ENCODE measurements around the gene JAZF1.

JAZF1 gene

GRCh38 chr7:28008911-28009310, 171.7 kb downstream of the JAZF1 start:
- no peak for DNase-seq (ENCODE audit: low read depth, low spot score)

GRCh38 chr7:28008171-28008570, 172.4 kb downstream of the JAZF1 start:
- DNase-seq (ENCODE audit: low read depth, low spot score) = no peak

- no peak for DNase-seq (ENCODE audit: low read depth, low spot score)
Observed at GRCh38 chr7:28006491-28006890, 174.1 kb downstream of the JAZF1 start.

DNA sequence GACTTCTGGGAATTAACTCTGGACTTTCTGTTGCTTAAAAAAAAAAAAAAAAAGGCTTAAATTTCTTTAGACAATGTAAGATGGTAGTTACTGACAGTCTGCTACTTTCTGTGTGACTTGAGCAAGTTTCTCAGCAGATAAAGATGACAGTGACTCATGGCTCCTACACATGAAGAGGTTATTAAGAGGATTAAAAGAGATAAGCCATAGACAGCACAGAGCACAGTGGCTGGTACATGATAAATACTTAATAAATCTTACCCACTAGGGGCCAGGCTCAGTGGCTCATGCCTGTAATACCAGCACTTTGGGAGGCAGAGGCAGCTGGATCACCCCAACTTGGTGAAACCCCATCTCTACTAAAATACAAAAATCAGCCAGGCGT, 174.8 kb downstream of the JAZF1 start:
- no peak for DNase-seq (ENCODE audit: low read depth, low spot score)

DNA sequence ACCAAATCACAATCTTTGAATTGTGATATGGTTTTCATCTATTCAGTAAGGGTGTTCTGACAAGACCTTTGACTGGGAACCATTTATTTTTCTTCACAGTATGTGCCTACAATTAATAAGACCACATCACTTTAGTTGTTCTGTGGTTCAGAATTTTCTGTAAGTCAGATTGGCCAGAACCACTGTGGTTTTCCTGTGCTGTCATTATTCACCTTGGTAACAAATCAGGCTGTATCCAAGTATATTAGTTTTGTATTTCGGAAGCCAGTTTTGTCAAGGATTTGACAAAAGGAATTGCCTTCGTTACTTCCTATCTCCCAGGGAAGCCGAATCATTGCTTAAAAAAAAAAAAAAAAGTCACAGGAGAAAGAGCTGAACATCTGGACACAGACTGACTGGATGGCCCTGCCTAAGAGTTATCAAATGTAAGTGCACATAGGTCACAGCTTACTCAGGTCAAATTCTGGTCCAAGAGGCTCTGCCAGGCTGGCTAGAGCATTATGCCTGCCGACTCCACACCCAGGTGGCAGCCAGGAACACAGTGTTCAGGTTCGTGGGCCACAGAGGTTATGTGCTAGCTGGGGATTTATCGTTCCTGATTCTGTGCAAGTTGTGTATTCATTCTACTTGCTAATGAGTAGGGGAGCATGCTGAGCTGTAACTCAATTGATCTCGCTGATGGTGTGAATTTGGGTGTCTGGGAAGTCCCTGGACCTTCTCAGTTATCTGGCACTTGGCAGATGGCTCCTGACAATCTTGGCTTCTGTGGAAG, 175.3 kb downstream of the JAZF1 start:
- DNase-seq (ENCODE audit: low read depth, low spot score) = no peak

- no peak for DNase-seq (ENCODE audit: low read depth, low spot score)
Observed at GRCh38 chr7:28003408-28003807, 177.2 kb downstream of the JAZF1 start.

- DNase-seq (ENCODE audit: low read depth, low spot score) = no peak
Observed at GRCh38 chr7:28002638-28003037, 178.0 kb downstream of the JAZF1 start.

GRCh38 chr7:28001896-28002295, 178.7 kb downstream of the JAZF1 start:
- no peak for DNase-seq (ENCODE audit: low read depth, low spot score)

- no peak for DNase-seq (ENCODE audit: low read depth, low spot score)
Observed at GRCh38 chr7:27999829-28000228, 180.8 kb downstream of the JAZF1 start.

DNA sequence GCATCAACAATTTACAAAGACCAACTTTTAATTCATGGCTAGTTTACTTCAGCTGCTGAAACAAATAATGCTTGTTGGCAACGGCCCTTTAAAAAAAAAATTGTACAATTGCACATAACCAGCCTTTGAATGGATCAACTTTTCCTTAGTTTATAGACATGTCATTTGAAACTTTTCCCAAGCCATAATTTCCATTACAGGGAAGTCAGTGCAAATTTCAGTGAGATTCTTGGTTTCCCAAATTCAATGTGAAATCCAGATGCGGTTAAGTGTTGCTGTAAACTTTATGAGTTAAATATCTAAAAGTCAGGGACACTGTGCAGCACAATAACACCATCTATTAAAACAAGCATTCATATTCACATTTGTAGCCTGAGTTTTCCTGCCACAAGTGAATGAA, 182.2 kb downstream of the JAZF1 start:
- no peak for DNase-seq (ENCODE audit: low read depth, low spot score)

- no peak for DNase-seq (ENCODE audit: low read depth, low spot score)
Observed at GRCh38 chr7:27997188-27997707, 183.3 kb downstream of the JAZF1 start.

GRCh38 chr7:27996141-27996540, 184.5 kb downstream of the JAZF1 start:
- no peak for DNase-seq (ENCODE audit: low read depth, low spot score)

DNA sequence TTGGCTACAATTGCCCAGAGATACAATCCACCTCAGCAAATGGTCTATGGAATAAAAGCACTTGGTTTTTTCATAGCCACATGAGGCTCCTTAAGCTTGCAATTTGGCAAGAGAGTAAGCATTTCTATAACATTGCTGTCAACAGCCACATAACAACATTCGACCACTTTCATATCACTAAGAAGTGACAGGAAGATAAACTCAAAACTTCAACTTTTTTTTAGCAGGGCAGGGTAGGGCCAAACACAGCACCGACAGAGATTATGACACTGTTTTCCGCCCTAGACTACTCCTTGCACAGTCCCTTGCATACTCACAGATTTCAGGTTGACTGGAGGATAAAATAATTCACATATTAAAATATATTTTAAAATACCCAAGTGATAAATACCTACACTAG, 185.4 kb downstream of the JAZF1 start:
- DNase-seq (ENCODE audit: low read depth, low spot score) = no peak

DNA sequence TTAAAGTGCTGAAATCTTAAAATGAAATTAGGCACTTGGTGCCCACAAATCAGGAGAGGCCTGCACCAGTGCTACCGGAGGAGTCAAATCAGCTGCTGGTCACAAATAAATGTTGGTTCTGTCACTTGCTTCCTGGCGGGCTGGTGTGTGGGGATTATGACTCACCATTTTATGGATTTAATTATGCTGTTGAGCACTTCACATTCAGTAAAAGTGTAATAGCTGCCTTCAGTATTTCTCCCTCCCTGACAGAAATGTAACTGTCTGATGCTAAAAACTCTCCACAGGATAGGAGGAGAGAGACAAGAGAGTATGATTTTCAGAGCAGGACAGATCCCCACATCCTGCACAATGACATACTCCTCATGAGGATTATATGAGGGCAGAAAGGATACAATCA, 186.0 kb downstream of the JAZF1 start:
- DNase-seq (ENCODE audit: low read depth, low spot score) = no peak

DNA sequence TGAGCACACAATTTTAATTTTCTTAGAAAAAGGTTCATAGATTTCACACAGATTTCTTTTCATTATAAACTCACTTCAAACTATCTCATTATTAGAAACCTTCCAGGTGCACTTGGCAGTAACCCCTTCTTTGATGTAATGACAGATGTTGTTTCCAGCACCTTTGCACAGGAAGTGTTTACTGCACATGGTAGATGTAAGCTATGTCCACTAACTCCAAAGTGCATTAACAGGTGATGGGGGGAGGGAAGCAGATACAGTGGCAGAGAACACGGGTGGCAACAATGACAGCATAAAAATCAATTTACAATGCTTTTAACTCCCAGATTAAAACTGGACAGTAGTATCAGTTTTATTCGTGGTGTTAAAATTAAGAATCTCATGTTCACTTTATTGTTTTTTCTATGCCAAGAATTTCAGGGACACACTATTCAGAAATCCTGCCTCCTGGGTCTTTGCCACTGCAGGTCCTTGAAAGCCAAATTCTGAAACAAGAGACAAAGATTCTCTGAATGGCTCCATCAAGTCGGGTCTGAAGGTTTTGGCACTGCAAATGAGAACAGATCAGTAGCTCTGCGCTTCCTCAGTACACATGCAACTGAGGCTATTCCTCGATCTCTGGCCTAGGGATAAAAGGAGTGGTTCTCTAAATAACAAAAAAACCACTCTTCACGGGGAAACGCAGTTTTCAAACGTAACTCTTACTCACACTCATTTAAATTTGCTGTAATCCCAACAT, 187.7 kb downstream of the JAZF1 start:
- no peak for DNase-seq (ENCODE audit: low read depth, low spot score)

- DNase-seq (ENCODE audit: low read depth, low spot score) = no peak
Observed at GRCh38 chr7:27992097-27992496, 188.5 kb downstream of the JAZF1 start.

DNA sequence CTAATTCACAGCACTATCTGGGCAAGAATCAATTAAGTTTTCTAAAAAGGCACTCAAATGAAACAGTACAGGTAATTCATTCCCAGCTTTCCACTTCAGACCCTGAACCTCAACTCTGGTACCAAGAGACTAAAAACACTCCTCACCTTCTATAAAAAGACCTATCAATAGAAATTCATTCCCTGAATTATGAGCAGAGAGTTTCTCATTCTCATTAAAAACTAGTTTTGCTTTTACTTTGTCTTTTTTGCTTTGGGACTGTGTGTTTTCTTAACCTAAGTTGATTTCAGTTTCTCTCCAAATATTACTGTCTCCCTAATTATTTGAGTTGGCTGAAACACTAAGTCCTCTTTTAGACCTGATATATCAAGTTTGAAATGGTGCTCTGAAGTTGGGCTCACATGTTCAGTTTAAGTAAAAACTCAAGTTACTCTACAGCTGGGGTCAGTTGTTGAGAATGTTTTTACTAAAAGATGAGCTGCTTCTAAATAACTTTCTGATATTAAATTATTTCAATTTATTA, 189.5 kb downstream of the JAZF1 start:
- DNase-seq (ENCODE audit: low read depth, low spot score) = no peak

DNA sequence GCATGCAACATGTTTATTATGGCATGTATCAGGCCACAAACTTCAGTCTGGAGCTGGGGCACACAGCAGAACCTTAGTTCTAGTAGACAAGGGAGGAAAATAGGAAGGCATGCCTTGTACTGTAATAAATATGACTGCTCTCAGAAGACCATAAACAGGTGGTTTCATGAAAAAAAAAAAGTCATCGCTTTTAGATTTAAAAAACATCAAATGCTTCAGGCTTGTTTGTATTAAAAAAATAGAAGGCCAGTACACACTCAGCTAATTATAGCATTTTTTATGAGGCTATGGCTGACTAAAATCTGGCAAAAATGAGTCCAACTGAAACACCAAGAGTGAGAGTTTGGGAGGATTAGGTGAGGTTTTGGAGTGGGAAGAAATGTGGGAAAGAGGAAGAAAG, 204.1 kb downstream of the JAZF1 start:
- no peak for DNase-seq (ENCODE audit: low read depth, low spot score)

DNA sequence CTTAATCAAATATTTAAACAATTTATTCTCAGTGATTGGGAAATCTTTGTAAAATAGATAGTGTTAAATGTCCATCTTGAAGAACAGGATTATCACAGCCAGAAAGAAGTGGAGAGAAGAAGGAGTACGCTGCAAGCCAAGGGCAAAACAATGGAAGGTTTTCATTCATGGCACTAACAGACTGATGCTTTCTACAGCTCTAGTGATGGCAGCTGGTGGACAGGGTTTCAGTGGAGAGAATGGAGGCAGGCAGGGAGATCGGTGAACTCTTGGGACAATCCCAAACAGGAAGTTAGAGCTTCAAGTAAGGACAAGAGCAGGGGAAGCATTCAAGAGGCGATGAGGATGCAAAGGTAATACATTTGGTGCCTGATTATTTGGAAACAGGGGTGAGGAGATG, 207.0 kb downstream of the JAZF1 start:
- DNase-seq (ENCODE audit: low read depth, low spot score) = no peak

DNA sequence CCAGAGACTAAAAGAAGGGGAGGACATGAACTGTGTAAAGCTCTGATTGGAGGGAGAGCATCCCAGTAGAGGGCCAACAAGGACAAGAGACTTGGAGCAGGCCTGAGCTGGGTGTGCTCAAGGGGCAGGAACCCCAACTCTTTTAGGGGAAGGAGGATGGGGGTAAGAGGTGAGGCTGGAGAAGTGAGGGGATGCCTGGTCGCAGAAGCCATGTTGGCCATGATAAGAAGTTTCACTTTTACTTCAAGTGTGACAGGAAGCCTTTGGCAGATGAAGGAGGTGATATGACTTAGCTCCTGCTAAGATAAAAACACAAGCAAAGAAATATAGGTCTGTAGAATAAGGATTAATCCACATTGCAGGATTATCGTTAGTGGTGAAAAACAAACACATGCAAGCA, 208.3 kb downstream of the JAZF1 start:
- no peak for DNase-seq (ENCODE audit: low read depth, low spot score)

DNA sequence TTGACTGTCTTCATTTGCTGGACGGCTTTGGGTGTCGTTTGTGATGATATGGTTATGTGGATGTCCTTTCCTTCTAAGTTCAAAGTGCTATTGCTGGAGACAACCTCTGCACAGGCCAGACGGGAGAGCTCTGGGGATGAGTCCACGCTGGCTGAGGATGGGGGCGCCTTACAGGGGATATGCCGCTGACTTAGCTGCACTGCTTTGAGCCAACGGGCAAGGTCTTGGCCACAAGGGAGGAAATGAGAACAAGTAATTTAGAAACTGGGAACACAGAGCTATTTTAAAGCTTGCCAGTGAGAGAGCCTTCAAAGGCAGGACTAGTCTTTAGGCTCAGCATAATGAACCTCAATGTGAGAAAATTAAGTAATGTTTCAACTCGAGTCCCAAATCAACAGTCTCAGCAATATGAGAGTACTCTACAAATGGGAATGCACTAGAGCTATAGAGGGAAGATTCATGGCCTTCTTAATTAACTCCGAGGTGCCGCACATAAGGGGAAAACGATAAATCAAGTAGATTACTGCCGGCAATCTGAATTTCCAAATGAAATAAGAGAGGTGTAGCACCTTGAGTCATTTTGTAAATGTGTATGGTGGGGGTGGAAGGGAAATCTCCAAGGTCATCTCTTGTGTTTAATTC, 209.3 kb downstream of the JAZF1 start:
- DNase-seq (ENCODE audit: low read depth, low spot score) = no peak

- DNase-seq (ENCODE audit: low read depth, low spot score) = no peak
Observed at GRCh38 chr7:27970350-27970749, 210.2 kb downstream of the JAZF1 start.
